Fibroblast of skin of right quadriceps (primary cell): ENCODE data around the gene SDR39U1.

Experiments used
- DNase-seq: peaks from one replicate; pipeline ENCODE4 v3.0.0-alpha.2; 2013

The SDR39U1 gene

DNA sequence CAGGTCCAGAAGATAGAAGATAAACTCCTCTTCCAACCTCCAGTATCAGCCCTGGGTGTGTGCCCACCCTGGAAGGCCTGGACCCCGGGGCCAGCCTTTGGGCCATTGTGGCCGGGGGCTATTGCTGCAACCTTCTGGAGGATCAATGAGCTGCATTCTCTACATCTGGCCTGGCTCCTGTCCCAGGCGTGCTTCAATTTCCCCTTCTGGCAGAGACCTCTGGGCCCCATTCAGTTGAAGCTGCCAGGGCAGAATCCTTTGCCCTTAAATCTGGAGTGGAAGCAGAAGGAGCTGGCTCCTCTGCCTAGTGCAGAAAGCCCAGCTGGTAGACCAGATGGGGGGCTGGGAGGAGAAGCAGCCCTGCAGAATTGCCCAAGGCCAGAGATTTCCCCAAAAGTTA is 33.8 kb downstream of the SDR39U1 start:
- no peak for DNase-seq

DNA sequence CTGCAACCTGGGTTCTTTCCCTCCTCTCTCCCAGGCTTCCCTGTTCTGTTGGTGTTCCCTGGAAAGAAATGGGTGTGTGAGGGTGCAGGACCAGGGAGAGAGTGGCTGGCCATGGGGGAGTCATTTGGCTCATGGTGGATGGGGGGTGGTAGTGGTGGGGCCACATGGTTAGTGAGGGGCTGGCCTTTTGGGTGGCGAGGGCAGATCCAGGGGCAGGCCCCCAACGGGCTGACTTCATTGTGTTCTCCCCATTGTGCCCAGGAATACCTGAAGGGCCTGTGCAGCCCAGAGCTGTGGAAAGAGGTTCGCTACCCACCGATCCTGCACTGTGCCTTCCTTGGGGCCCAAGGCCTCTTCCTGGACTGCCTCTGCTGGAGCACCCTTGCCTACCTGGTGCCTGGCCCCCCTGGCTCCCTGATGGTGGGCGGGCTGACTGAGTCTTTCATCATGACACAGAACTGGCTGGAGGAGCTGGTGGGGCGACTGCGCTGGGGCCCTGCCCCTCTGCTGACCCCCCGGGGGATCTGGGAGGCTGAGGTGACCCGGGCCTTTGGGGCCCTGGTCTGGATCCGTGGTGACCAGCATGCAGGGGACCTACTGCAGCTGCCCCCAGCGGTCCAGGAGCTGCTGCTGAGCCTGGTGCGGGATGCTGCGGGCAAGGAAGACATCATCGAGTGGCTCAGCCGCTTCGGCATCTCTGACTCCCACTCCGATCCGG is 34.8 kb downstream of the SDR39U1 start:
- no peak for DNase-seq

DNA sequence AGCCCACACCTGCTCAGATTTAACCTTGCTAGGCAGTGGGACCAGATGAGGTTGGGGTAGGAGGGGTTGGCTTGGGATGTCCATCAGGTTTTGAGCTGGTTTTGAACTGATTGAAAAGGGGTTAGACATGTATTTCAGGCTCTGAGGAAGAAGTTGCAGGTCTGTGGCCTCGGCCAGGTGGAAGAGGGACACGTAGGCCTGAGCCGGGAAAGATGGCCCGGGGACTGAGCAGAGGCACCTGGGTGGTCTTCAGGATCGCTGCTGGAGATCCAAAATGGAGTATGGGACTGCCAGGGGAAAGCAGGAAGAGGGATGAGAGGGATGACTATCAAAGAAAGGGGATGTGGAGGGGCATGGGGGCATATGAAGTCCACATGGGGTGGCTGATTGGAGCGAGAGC is 36.2 kb downstream of the SDR39U1 start:
- DNase-seq, result no peak

DNA sequence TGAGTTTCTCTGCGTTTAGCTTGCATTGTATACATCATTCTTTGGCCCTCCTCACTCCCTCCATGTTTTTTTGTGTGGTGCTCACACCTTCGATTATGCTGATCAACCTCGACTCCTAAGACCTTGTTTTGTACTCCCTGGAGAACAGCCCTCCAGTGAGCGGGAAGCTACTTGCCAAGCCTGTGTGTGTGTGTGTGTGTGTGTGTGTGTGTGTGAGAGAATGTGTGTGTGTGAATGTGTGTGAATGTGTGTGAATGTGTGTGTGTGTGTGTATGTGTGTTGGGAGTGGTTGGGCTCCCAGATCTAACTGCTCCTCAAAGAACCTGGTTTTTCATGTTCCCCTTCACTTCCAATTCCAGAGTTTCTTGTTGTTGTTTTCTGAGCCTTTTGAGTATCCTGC is 37.8 kb downstream of the SDR39U1 start:
- DNase-seq, result no peak

DNA sequence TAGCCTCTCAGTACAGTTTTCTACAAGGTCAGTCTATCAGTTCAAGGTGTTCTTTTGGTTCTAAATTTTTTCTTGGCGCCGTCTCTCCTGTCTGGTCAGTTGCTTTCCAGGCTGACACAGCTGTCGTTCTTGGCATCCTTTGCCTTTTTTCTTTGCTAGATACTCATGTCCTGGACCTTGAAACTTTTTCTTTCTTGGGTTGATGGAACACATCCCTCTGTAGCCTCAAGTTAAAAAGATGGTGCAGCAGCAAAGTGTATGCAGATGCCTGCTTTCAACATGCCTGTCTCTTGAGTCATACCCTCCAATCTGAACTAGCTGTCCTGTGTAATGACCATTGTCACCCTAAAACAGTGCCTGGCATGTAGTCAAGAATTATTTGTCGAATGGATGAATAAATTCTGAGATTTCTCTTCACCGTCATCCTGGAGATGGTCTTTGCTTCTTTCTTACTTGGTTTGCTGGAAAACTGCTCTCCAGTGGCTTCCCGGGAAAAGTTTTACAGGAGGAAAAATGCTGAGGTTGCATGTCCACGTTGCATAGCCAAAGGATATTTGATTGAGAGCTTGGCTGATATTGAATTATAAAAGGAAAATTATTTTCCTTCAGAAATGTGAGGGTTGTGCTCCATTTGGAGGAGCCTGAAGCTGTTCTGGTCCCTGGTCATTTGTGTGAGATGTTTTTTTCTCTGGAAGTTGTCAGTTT is 39.1 kb downstream of the SDR39U1 start:
- peak; percentile 34 for DNase-seq

DNA sequence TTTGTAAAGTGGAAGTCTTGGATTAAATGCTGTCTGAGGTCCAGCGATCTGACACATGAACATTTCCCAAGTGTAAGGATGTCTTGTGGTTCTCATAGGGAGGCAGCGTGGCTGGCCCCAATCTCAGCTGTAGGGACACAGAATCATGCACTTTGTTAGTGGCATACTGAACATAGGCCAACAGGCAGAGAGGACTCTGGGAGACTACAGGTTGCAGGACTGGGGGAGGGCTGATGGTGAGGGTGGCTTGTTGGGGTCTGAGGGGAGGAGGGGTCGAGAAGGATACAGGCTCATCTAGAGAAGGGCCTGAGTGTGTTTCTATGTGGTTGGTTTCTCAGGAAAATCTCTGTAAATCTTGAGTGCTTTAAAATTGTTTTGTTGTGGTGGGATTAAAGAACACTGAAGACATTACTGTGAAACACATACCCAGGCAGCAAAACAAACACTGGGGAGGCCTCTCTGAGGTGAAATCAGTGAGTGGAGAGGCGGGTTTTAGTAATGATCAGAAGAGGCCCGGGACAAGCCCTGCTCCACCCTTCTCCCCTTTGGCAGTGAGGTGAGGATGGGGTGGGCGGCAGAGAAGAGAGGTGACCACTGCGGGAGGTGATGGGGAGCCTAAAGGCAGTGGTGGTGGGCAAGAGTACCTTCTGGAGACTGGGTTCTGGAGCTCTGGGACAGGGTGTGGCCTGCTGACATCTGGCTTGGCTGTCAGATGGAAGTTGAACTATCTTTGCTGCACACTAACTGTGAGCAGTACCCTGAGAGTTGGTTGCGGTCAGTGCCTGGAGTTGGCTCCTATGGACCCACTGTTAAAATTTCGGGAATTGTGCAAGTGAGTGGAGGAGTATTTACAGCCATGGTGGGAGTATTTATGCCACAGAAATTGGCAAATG is 40.5 kb downstream of the SDR39U1 start:
- DNase-seq, result no peak

DNA sequence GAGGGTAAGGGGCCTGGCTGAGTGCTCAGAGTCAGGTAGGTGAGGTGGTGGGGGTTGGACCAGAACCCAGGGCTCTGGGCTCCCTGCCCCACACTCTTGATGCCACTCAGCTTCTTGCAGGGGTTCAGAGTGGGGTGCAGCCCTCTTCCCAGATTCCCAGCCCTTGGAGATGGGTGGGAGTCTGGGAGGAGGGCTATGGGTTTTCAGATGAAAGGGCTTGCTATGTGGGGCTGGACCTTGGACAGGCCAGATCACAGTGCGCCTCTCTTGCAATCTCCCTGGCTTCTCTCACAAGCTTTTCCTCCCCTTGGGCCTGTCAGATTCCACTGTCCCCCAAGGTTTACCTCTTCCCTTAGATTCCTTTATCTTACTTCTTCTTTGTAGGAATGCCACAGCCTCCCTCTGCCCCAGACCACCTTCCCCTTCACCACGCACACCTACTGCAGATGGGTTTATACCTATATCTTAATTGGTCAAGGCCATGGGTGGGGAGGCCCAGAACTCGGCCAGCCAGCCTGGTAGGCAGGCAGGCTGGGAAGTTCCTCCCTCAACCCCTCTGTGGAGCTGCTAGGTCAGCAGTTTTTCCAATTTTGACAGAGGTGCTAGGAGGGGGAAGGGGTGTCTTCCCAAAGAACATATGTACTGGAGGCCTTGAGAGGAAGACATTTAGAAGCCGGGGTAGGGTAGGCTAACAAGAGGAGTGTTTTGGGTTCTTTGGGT is 42.4 kb downstream of the SDR39U1 start:
- DNase-seq, result no peak

DNA sequence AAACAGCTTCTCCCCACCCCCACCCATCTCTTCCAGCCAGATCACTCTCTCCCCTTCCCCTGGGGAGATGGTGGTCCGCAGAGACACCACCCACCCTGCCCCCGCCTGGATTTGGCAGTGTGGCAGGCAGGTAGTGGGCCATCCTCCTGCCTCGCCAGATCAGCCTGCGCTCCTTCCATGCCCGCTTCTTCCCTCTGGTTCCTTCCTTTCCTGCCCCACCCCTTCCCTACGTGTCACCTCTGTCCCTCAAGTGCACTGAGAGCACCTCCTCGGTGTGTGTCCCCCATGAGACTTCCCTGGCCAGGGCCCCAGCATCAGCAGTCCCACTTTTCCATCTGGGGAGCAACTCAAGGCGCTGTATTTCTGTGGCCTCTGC is 43.1 kb downstream of the SDR39U1 start:
- DNase-seq, result no peak

DNA sequence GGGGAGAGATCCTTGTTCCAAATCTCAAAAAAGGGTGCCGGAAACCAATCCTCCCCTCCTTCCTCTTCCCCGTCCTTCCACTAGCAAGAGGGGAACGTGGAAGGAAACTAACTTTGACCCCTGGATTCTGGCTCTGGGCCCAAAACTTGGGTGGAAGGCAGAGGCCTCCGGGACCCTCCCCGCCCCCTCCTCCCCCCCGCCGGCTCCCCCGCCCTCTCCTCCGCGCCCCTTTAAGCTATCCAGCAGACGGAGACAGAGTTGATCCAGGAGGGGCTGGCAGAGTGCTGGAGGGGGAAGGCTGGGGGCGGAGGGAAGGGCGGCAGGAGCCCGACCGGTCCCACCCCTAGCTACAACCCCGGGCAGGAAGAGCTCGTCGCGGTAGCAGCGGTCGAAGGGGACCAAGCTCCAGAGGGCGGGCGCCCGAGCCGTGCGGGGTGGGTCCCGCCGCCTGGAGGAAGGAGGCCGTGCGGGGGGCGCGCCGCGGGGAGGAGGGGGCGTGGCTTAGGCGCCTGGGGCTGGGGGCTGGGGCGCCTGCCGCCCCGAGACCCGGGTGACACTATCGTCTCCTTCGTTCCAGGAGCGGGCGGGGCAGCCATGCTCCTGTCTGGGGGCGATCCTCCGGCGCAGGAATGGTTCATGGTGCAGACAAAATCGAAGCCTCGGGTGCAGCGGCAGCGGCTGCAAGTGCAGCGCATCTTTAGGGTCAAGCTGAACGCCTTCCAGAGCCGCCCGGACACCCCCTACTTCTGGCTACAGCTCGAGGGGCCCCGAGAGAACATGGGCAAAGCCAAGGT is 43.7 kb downstream of the SDR39U1 start, which contains the start of gene NYNRIN:
NYNRIN (plus strand) TSS at position 351 of the 794 bp plus-strand sequence; CDS start at position 595, 244 bp downstream.
- DNase-seq, result peak; percentile 55

DNA sequence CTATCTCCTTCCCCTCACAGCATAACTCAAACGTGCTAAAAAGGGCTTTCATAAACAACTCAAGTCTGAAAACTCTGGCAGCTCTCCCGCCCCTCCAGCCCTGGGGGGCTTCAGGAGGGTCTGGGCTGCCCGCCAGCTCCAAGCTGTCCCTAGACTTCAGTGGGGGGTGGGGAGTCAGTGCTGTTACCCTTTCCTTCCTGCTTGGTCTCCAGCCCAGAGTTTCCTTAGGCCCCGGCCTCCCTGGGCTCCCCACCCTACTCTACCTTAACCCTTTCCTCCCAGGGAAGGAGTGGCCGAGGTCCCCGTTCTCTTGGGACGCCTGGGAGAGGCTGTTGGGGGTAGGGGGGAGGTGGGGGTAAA is 44.3 kb downstream of the SDR39U1 start:
- peak; percentile 32 for DNase-seq

DNA sequence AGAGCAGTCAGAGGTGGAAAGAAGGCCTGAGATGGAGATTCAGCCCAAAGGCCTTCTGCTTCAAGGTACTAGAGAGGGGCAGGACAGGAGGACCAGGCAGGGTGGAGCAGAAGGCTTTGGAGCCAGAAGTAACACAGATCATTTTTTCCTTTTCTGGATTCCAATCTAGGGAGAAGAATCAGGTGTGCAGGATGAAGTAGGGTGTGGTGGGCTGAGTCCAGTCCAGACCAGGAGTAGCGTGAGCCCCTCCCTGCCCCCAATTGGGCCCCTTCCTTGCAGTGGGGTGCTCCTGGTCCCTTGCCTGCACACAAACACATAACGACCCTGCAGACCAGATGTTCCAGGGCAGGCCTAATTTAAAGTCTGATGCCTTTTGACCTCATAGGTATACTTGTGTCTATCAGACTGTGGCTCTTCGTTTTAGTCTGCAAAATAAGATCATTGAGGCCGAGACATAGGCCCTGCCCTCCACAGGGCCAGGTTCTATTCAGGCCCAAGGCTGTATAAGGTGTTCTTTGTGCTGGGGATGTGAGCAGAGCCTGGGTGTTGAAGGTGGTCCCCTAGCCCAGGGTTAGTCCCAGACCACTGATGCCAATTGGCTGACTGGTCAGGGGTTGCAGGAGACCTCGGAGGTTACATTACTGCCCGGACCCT is 44.8 kb downstream of the SDR39U1 start:
- no peak for DNase-seq

DNA sequence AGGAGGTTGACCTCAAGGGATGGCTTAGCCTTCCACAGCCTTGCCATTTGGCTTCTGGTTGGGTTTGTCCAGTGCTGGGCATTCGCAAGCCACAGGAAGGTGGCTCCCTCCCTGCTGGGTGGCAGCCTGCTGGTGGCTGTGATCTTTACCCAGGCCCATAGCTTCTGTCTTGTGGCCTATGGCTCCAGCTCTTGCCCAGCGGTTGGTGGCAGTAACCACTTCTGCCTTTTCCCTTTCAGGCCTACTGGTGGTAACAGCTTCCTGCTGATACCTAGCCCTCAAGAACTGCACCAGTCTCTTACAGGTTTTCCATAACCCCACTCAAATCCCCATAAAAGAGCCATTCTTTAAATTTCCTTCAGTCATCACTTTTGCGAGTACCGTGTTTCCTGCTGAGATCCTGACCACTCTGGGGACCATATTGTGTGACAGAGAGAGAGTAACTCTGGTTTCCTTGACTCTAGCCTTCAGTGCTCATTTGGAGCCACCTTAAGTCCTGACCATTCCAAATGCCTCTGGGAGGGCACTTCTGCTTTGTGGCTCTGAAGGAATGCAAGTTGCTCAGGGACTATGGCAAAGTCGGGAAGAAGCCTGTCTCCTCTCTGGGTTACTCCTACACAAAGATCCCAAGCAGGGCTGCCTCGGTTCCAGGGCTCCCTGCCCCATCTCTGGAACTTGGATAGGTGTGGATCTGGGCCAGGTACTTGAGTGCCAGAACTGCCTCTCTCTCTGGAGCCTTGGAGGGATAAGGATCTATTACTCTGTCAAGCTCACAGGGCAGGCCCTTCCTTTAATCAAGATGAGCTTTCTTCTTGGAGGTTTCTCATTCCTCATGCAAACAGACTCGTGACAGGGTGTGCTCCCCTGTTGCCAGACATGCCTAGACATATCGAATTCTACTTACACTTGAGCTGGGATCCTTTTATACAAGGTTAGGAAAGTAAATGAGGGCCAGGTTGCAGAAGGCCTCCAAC is 46.7 kb downstream of the SDR39U1 start:
- no peak for DNase-seq

DNA sequence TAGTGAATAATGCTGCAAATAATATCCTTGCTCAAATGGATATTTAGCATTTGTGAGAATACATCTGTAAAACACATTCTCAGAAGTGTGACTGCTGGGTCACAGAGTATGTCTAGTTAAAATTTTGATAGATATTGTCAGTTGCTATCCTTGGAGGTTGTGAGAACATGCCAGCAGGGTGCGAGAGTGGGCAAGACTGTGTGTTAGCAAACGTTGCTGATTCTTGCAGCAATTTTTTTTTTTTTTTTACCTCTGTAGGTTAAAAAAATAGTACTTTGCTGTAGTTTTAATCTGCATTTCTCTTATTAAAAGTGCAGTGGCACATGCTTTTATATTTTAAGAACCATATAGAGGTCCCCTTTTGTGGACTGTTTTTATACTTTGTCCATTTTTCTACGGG is 48.3 kb downstream of the SDR39U1 start:
- DNase-seq, result no peak

DNA sequence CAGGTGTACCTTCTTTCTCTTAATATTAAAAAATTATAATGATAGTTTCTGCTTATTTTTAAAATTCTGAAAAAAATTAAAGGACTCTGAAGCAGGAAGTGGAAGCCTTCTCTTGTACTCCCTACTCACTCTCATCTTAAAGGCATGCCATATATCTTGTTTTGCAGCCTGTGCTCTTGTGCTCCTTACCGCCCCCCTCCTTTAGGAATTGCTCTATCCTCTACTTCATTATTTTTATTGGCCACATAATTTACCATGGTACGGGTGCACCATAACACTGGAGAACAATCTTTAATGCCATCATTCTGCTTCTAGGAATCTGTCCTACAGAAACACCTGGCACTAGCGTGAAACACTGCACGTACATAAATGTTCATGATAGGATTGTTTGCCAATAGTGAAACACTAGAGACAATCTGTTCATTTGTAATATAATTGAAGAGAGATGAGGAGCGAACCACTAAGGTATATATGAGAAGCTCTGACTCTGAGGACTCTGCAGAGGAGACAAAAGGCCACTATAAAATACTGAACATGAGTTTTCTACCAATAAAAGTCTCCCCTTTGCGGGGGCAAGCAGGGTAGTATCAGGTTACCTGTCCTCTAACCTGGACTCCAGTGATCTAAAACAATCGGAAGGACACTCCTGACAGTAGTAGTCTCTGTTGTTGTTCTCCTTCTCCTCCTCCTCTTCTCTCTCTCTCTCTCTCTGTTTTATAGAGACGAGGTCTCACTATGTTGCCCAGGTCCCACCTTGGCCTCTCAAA is 50.1 kb downstream of the SDR39U1 start:
- DNase-seq, result peak; percentile 47

DNA sequence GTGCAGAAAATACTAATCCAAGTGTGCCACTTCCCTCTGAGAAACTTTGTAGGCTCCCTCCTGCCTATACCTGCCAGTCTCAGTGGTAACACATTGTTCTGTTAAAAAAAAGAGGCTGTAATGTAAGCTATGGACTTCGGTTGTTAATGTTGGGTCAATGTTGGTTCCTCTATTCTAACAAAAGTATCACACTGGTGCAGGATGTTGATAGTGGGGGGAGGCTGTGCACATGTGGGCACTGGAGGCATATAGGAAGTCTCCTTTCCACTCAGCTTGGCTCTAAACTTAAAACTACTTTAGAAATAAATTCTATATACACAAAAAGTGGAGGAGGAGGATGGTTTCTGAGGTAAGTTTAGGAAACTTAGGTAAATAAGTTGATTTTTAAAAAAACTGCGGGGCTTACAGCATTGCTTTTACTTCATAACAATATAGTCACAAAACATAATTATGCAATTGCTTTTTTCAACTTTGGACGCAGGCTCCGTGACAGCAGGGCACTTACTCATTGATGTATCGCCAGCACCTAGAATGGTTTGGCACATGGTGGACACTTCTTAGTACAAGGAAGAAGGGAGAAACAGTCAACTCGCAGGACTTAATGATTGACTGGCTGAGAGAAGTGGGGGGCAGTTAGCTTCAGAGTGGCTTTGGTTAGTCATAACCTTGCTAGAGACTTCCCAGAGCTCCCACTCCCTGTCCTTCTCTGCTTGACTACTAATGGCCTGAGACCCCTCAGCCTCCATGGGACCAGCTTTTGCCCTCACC is 51.7 kb downstream of the SDR39U1 start:
- DNase-seq, result no peak
